ENCODE results near the gene SLC41A3. TPM values are rescaled to one million over a fixed set of nuclear protein-coding genes. Genes with fewer than 3 reads are reported as not detected.

The SLC41A3 gene
- total RNA-seq, 2 donors from 2014 or later = 32.2 to 131 TPM

GRCh38 chr3:126111566-126112475, 27.9 kb upstream of the SLC41A3 start:
- intact Hi-C loops (cut with DNase I) = no loop called here
- WGBS = 87% methylated on average over 16 of the region's 18 CpGs
- H3K27me3 ChIP-seq (replicated peaks; ENCODE audit: insufficient read depth) = no peaks in the 10 kb centered on the region
- H3K27ac ChIP-seq = no peak overlapping the region
- H3K9me3 ChIP-seq = no peaks in the 10 kb centered on the region
- H3K4me1 ChIP-seq (replicated peaks) = no peaks in the 10 kb centered on the region
- no peak for TF ChIP-seq CTCF (IDR thresholded peaks at IDR 0.05)
- TF ChIP-seq POLR2AphosphoS5 (IDR thresholded peaks at IDR 0.05) = no peak
- no peak for TF ChIP-seq POLR2A (IDR thresholded peaks at IDR 0.05)
- no peaks in the 10 kb centered on the region for H3K36me3 ChIP-seq
- H3K4me3 ChIP-seq = no peak overlapping the region
- DNase-seq (ENCODE audit: low spot score) = no peak

- Histone ChIP-seq H3K9me3 (no peaks in the 10 kb centered on the region), H3K36me3 (no peaks in the 10 kb centered on the region), H3K4me3 (no peak overlapping the region), H3K4me1 (replicated peaks) (no peaks in the 10 kb centered on the region), H3K27me3 (replicated peaks; ENCODE audit: insufficient read depth) (no peaks in the 10 kb centered on the region), H3K27ac (no peak overlapping the region)
- intact Hi-C loops (cut with DNase I) = no loop called here
- WGBS = 69% methylated on average over 10 of the region's 10 CpGs
- no peak for DNase-seq (ENCODE audit: low spot score)
- TF ChIP-seq POLR2A (IDR thresholded peaks at IDR 0.05) = no peak
- no peak for TF ChIP-seq CTCF (IDR thresholded peaks at IDR 0.05)
- no peak for TF ChIP-seq POLR2AphosphoS5 (IDR thresholded peaks at IDR 0.05)
Observed at GRCh38 chr3:126111126-126111551, 27.2 kb upstream of the SLC41A3 start.

DNA sequence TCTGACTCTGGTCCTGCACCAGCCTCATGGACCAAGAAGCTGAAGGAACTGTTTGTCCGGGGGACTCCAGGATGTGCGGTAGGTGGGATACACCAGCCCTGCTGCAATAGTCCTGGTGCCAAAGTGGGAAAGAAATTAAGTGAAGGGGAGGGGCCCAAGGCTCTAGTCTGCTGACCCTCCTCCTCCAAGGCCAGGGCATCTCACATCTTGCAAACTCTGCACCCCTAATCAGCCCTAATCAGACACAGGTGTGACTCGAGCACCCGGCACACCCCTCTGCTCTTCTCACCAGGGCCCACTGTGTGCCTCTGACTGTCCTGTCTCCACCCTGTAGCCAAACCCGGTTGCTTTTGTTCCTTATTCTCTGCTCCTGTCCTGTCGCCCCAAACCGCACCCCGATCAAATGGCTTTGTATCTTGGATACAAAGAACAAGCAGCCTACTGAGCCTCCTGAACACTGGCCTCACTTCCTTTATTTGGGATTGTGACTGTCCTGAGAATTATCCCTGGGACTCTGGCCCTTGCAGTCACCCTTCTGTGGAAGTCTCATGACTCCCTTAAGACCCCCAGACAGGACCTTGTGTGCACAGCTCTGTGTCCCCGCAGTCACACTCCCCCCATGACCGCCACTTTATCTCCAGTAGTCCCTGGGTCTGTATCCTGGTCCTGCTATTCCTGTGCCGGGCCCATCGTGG, 26.7 kb upstream of the SLC41A3 start:
- 89% methylated on average over 12 of the region's 12 CpGs for WGBS
- intact Hi-C loops (cut with DNase I) = no loop called here
- Histone ChIP-seq H3K4me3 (no peak overlapping the region), H3K27me3 (replicated peaks; ENCODE audit: insufficient read depth) (no peaks in the 10 kb centered on the region), H3K27ac (no peak overlapping the region), H3K4me1 (replicated peaks) (no peaks in the 10 kb centered on the region), H3K9me3 (no peaks in the 10 kb centered on the region), H3K36me3 (no peaks in the 10 kb centered on the region)
- TF ChIP-seq POLR2AphosphoS5 (IDR thresholded peaks at IDR 0.05) (no peak), CTCF (IDR thresholded peaks at IDR 0.05) (no peak), POLR2A (IDR thresholded peaks at IDR 0.05) (no peak)
- DNase-seq (ENCODE audit: low spot score) = no peak

- DNase-seq (ENCODE audit: low spot score) = no peak
- WGBS = 94% methylated on average over 10 of the region's 10 CpGs
- Histone ChIP-seq H3K9me3 (no peaks in the 10 kb centered on the region), H3K4me1 (replicated peaks) (no peaks in the 10 kb centered on the region), H3K4me3 (no peak overlapping the region), H3K27ac (no peak overlapping the region), H3K36me3 (no peaks in the 10 kb centered on the region), H3K27me3 (replicated peaks; ENCODE audit: insufficient read depth) (no peaks in the 10 kb centered on the region)
- intact Hi-C loops (cut with DNase I) = no loop called here
- TF ChIP-seq POLR2A (IDR thresholded peaks at IDR 0.05) (no peak), CTCF (IDR thresholded peaks at IDR 0.05) (no peak), POLR2AphosphoS5 (IDR thresholded peaks at IDR 0.05) (no peak)
Observed at GRCh38 chr3:126109880-126110235, 25.9 kb upstream of the SLC41A3 start.
